B cell (primary cell): ENCODE data around the gene C17orf113. TPM values are rescaled to one million over a fixed set of nuclear protein-coding genes. Genes with fewer than 3 reads are reported as not detected.

ENCODE experiments used
- ATAC-seq: fragments of 200-7000 bp; cut with Tn5 transposase; one replicate; pipeline ENCODE4 v1.10.0; 2021; ENCODE audit warnings: low read depth, mild to moderate bottlenecking, moderate number of reproducible peaks, moderate library complexity
- CTCF ChIA-PET: fragments of 350-600 bp; sonication (Branson Sonifier 250); formaldehyde crosslinking; loops from one replicate; lab custom pipeline; 2021; ENCODE audit warnings: antibody characterized with exemption, inconsistent platforms; lab: Charles Lee
- POLR2A ChIA-PET: fragments of 350-600 bp; sonication (Branson Sonifier 250); formaldehyde crosslinking; loops from one replicate; lab custom pipeline; 2021; ENCODE audit warnings: antibody characterized with exemption; lab: Charles Lee
- DNase-seq: peaks from one replicate; pipeline ENCODE4 v3.0.0; 2013
- H2AFZ ChIP-seq: 2 replicates; pipeline ENCODE4 v1.6.1; 2012; ENCODE audit warnings: mild to moderate bottlenecking, low read depth, low read length; ENCODE audit not compliant: insufficient read depth, poor library complexity, severe bottlenecking
- H3K27ac ChIP-seq, 2 donors: 1 replicate in 1 of 2; 2 replicates in 1 of 2; pipeline ENCODE4 v1.5.1; 2012 to 2013; ENCODE audit warnings: low read length in 2 of 2, mild to moderate bottlenecking in 2 of 2, moderate library complexity in 1 of 2
- H3K27me3 ChIP-seq, 4 experiments: fragments of 200-600 bp in 1 of 4; sonication (generic) in 1 of 4; replicated peaks in 1 of 4; 1 replicate in 2 of 4; 2 replicates in 2 of 4; pipeline versions ENCODE4 v1.6.1 to v1.7.0; 2013 to 2016; ENCODE audit warnings: low read length in 3 of 4, mild to moderate bottlenecking in 2 of 4, mixed read lengths in 1 of 4, moderate library complexity in 1 of 4; ENCODE audit not compliant: insufficient read depth in 4 of 4, control insufficient read depth in 3 of 4; ENCODE audit errors: control extremely low read depth in 1 of 4
- H3K36me3 ChIP-seq, 2 experiments: replicated peaks in 1 of 2; 1 replicate in 1 of 2; 2 replicates in 1 of 2; pipeline versions ENCODE4 v1.6.1 to v1.7.1; 2013; ENCODE audit warnings: low read length in 1 of 2; ENCODE audit not compliant: insufficient read depth in 2 of 2, control insufficient read depth in 1 of 2; ENCODE audit errors: control extremely low read depth in 1 of 2, extremely low read depth in 1 of 2
- H3K4me1 ChIP-seq, 2 donors: fragments of 200-600 bp in 1 of 2; sonication (generic) in 1 of 2; 1 replicate in 1 of 2; 2 replicates in 1 of 2; pipeline versions ENCODE4 v1.5.1 to v1.6.1; 2013 to 2017; ENCODE audit warnings: low read length in 2 of 2; ENCODE audit not compliant: control insufficient read depth in 2 of 2, insufficient read depth in 2 of 2
- H3K4me2 ChIP-seq: replicated peaks from 2 replicates; pipeline ENCODE3; 2012; ENCODE audit warnings: mild to moderate bottlenecking, low read depth, low read length; ENCODE audit not compliant: poor library complexity, severe bottlenecking
- H3K4me3 ChIP-seq, 5 experiments: fragments of 200-600 bp in 1 of 5; sonication (generic) in 1 of 5; 1 replicate in 3 of 5; 2 replicates in 2 of 5; pipeline versions ENCODE4 v1.5.1 to v1.7.0; 2011 to 2016; ENCODE audit warnings: low read length in 4 of 5, mild to moderate bottlenecking in 4 of 5, low read depth in 2 of 5, control low read depth in 1 of 5, moderate library complexity in 1 of 5; ENCODE audit not compliant: insufficient read depth in 1 of 5; ENCODE audit errors: control extremely low read depth in 1 of 5, extremely low read depth in 1 of 5
- H3K79me2 ChIP-seq: fragments of 200-600 bp; sonication (generic); one replicate; pipeline ENCODE4 v1.6.0; 2016; ENCODE audit warnings: low read length; ENCODE audit not compliant: control insufficient read depth, insufficient read depth
- H3K9ac ChIP-seq: fragments of 200-600 bp; sonication (generic); 2 replicates; pipeline ENCODE4 v1.6.1; 2017; ENCODE audit warnings: mild to moderate bottlenecking, low read length, moderate library complexity
- H3K9me3 ChIP-seq, 3 donors: one replicate each; pipeline versions ENCODE4 v1.6.1 to v1.7.1; 2013; ENCODE audit warnings: low read length in 2 of 3; ENCODE audit not compliant: control insufficient read depth in 2 of 3, insufficient read depth in 1 of 3; ENCODE audit errors: control extremely low read depth in 1 of 3
- H4K20me1 ChIP-seq: 2 replicates; pipeline ENCODE4 v1.6.0; 2012; ENCODE audit warnings: mild to moderate bottlenecking, low read length; ENCODE audit not compliant: insufficient read depth, control insufficient read depth, poor library complexity, severe bottlenecking
- H3K27ac Mint-ChIP-seq: one replicate; pipeline ENCODE4 v1.8.0; 2021; ENCODE audit warnings: mixed read lengths
- H3K27me3 Mint-ChIP-seq: one replicate; pipeline ENCODE4 v1.8.0; 2021; ENCODE audit warnings: mixed read lengths
- H3K4me1 Mint-ChIP-seq: one replicate; pipeline ENCODE4 v1.8.0; 2021; ENCODE audit warnings: mixed read lengths
- H3K4me3 Mint-ChIP-seq: one replicate; pipeline ENCODE4 v1.8.0; 2021; ENCODE audit warnings: mixed read lengths
- H3K9me3 Mint-ChIP-seq: one replicate; pipeline ENCODE4 v1.8.0; 2022; ENCODE audit warnings: mixed read lengths; ENCODE audit not compliant: insufficient read depth
- CTCF ChIP-seq: fragments of 200-600 bp; IDR thresholded peaks from one replicate; pipeline ENCODE4 v1.8.0; 2022; ENCODE audit warnings: antibody characterized with exemption, mild to moderate bottlenecking
- EZH2 ChIP-seq: IDR thresholded peaks from 2 replicates; pipeline ENCODE4 v1.6.1; 2012; ENCODE audit warnings: borderline replicate concordance, low read depth, mild to moderate bottlenecking, moderate library complexity, low read length; ENCODE audit not compliant: insufficient read depth, poor library complexity, severe bottlenecking
- WGBS: methylation state at CpG from one replicate; pipeline ENCODE4 v1.1.5; 2013; ENCODE audit warnings: missing lambda C conversion rate; ENCODE audit not compliant: insufficient coverage; 5-methylcytosine and 5-hydroxymethylcytosine counted together
- intact Hi-C: fragments of 100-400 bp; cut with micrococcal nuclease; formaldehyde crosslinking; loops from one replicate; pipeline ENCODE4 v1.10.0; 2022
- polyA plus RNA-seq: library from polyadenylated mRNA; depleted of rRNA; stranded (reverse); fragments of >200 nt; gene quantifications from 2 replicates; pipeline ENCODE4 v1.2.3, GENCODE V29; 2012
- total RNA-seq, 2 donors: library from RNA; stranded (reverse); fragments of 120-200 nt in 1 of 2; gene quantifications; 1 replicate in 1 of 2; 2 replicates in 1 of 2; pipeline versions ENCODE4 v1.2.3 to v1.2.4, GENCODE V29; 2013 to 2022

The C17orf113 gene
- total and polyA plus RNA-seq, 2 donors (not counting 1 experiment from before 2014, with no cell fraction given), result 1.2 to 2.1 TPM

- Histone ChIP-seq H2AFZ (peak overlapping the region; percentile 96), H3K9me3 (no peaks in the 10 kb centered on the region), H3K27me3 (peaks cover 0 to 10% (median 3%) of the 10 kb centered on the region in 4 experiments), H3K4me1 (peaks cover 7 to 12% of the 10 kb centered on the region in 2 donors), H3K9ac (peak overlapping the region; percentile 58), H3K27ac (no peak overlapping the region), H3K4me3 (peak overlapping the region in 4 of 5 experiments; percentile 35 to 62 (median 56)), H3K36me3 (no peaks in the 10 kb centered on the region), H3K4me2 (peak overlapping the region; percentile 95), H4K20me1 (no peaks in the 10 kb centered on the region), H3K79me2 (no peaks in the 10 kb centered on the region)
- H3K27ac Mint-ChIP-seq, result peak overlapping the region; percentile 37
- WGBS, result 4% methylated on average over 7 of the region's 7 CpGs
- ATAC-seq, result no peak
- peaks cover 9% of the 10 kb centered on the region for H3K4me1 Mint-ChIP-seq
- no peak for DNase-seq
- peak overlapping the region; percentile 88 for H3K4me3 Mint-ChIP-seq
- H3K27me3 Mint-ChIP-seq, result peaks cover 40% of the 10 kb centered on the region
- TF ChIP-seq CTCF, result no peak
- no peak for TF ChIP-seq EZH2
- intact Hi-C loops, result no loop called here
- H3K9me3 Mint-ChIP-seq, result no peaks in the 10 kb centered on the region
- CTCF ChIA-PET, result interaction anchor here (0.5 to 1.6 kb wide), 8 partner anchors 10 to 132 kb away, joined by 3 to 6 read pairs (median 3); partner anchors contain the start of genes DHX58 and NKIRAS2
- POLR2A ChIA-PET, result no interaction called here
Observed at GRCh38 chr17:42049834-42050392, 488 bp downstream of the C17orf113 start.

- no peaks in the 10 kb centered on the region for H3K9me3 ChIP-seq
- DNase-seq (no peak), ATAC-seq (no peak)
- WGBS, result 98% methylated on average over 7 of the region's 12 CpGs
- H3K27me3 ChIP-seq, result peaks cover 0 to 6% (median 3%) of the 10 kb centered on the region in 4 experiments
- H3K4me1 Mint-ChIP-seq, result peaks cover 9% of the 10 kb centered on the region
- H3K9ac ChIP-seq, result no peak overlapping the region
- POLR2A ChIA-PET, result interaction anchor here (0.7 kb wide), 1 partner anchor 154 kb away, joined by 4 read pairs; no protein-coding TSS in a partner anchor
- CTCF ChIA-PET, result interaction anchor here (2.4 kb wide), 1 partner anchor 22 kb away, joined by 7 read pairs; no protein-coding TSS in a partner anchor
- H3K27ac ChIP-seq, result no peak overlapping the region
- H3K79me2 ChIP-seq, result no peaks in the 10 kb centered on the region
- H3K4me2 ChIP-seq, result no peak overlapping the region
- no peak overlapping the region for H3K27ac Mint-ChIP-seq
- H2AFZ ChIP-seq, result no peak overlapping the region
- peaks cover 24% of the 10 kb centered on the region for H3K27me3 Mint-ChIP-seq
- H3K36me3 ChIP-seq, result no peaks in the 10 kb centered on the region
- no peaks in the 10 kb centered on the region for H3K9me3 Mint-ChIP-seq
- H3K4me3 ChIP-seq, result no peak overlapping the region
- no peaks in the 10 kb centered on the region for H4K20me1 ChIP-seq
- peaks cover 7 to 12% of the 10 kb centered on the region in 2 donors for H3K4me1 ChIP-seq
- TF ChIP-seq CTCF, result no peak
- TF ChIP-seq EZH2, result no peak
- no peak overlapping the region for H3K4me3 Mint-ChIP-seq
- intact Hi-C loops, result no loop called here
Observed at GRCh38 chr17:42047343-42047742, 3.1 kb downstream of the C17orf113 start.
